DND-41 (cell line): ENCODE measurements around the gene PAX4.
A peak's percentile ranks its signal among the peaks of the same experiment; 100 is the strongest.

Experiments used
- ATAC-seq: fragments of 200-7000 bp; cut with Tn5 transposase; 3 replicates; pipeline ENCODE4 v1.9.1; 2021; ENCODE audit warnings: low read depth; ENCODE audit not compliant: insufficient read depth
- DNase-seq: peaks from one replicate; pipeline ENCODE4 v3.0.0-alpha.2; 2020
- H2AFZ ChIP-seq: 2 replicates; pipeline ENCODE4 v1.6.0; 2012; ENCODE audit warnings: low read depth, low read length
- H3K27ac ChIP-seq: 2 replicates; pipeline ENCODE4 v1.5.1; 2012; ENCODE audit warnings: low read length, inconsistent platforms
- H3K27me3 ChIP-seq: fragments of 200-600 bp; sonication (generic); 2 replicates; pipeline ENCODE4 v1.6.0; 2012; ENCODE audit warnings: low read length, mild to moderate bottlenecking, inconsistent platforms; ENCODE audit not compliant: insufficient read depth, poor library complexity
- H3K36me3 ChIP-seq: 2 replicates; pipeline ENCODE4 v1.5.1; 2012; ENCODE audit warnings: low read length, inconsistent platforms; ENCODE audit not compliant: insufficient read depth
- H3K4me1 ChIP-seq: 2 replicates; pipeline ENCODE4 v1.5.1; 2012; ENCODE audit warnings: mild to moderate bottlenecking, low read length; ENCODE audit not compliant: insufficient read depth
- H3K4me2 ChIP-seq: 2 replicates; pipeline ENCODE4 v1.6.0; 2012; ENCODE audit warnings: mild to moderate bottlenecking, moderate library complexity, low read length, inconsistent platforms; ENCODE audit not compliant: insufficient read depth
- H3K4me3 ChIP-seq, 2 experiments: fragments of 200-600 bp in 1 of 2; shearing (Covaris generic) in 1 of 2; 2 replicates each; pipeline ENCODE4 v1.5.1; 2012 to 2016; ENCODE audit warnings: inconsistent platforms in 2 of 2, low read length in 2 of 2, mild to moderate bottlenecking in 2 of 2, low read depth in 1 of 2, moderate library complexity in 1 of 2
- H3K79me2 ChIP-seq: 2 replicates; pipeline ENCODE4 v1.6.0; 2012; ENCODE audit warnings: low read length, inconsistent platforms; ENCODE audit not compliant: insufficient read depth
- H3K9ac ChIP-seq: 2 replicates; pipeline ENCODE4 v1.6.0; 2012; ENCODE audit warnings: low read depth, mild to moderate bottlenecking, inconsistent platforms, low read length, moderate library complexity
- H3K9me3 ChIP-seq: 2 replicates; pipeline ENCODE4 v1.5.1; 2012; ENCODE audit warnings: low read length, moderate library complexity, mild to moderate bottlenecking, inconsistent platforms; ENCODE audit not compliant: insufficient read depth, severe bottlenecking
- H4K20me1 ChIP-seq: 2 replicates; pipeline ENCODE4 v1.6.0; 2012; ENCODE audit warnings: low read length; ENCODE audit not compliant: insufficient read depth
- EZH2 ChIP-seq: IDR thresholded peaks from 3 replicates; pipeline ENCODE4 v1.6.1; 2012; ENCODE audit warnings: borderline replicate concordance, low read depth, mild to moderate bottlenecking, moderate library complexity, low read length, inconsistent platforms; ENCODE audit not compliant: severe bottlenecking
- TF ChIP-seq, protein P1 (sequence below): IDR thresholded peaks from 2 replicates; pipeline ENCODE4 v1.5.1; 2012; ENCODE audit warnings: borderline replicate concordance, low read length, moderate library complexity, mild to moderate bottlenecking; ENCODE audit not compliant: poor library complexity, severe bottlenecking; ENCODE audit errors: extremely low read depth

Gene PAX4

GRCh38 chr7:127655720-127656119 is 37.8 kb upstream of the PAX4 start:
- Histone ChIP-seq H4K20me1 (peaks cover 33% of the 10 kb centered on the region; the same call in 1 of the 2 replicates), H3K4me2 (no peak overlapping the region), H3K79me2 (peaks cover 88% of the 10 kb centered on the region), H3K4me1 (peaks cover 40% of the 10 kb centered on the region), H3K27me3 (no peaks in the 10 kb centered on the region), H3K4me3 (no peak overlapping the region), H3K36me3 (peaks cover 36% of the 10 kb centered on the region), H3K27ac (no peak overlapping the region), H3K9ac (no peak overlapping the region), H2AFZ (no peak overlapping the region), H3K9me3 (no peaks in the 10 kb centered on the region)
- DNase-seq (no peak), ATAC-seq (no peak)
- TF ChIP-seq, protein P1, sequence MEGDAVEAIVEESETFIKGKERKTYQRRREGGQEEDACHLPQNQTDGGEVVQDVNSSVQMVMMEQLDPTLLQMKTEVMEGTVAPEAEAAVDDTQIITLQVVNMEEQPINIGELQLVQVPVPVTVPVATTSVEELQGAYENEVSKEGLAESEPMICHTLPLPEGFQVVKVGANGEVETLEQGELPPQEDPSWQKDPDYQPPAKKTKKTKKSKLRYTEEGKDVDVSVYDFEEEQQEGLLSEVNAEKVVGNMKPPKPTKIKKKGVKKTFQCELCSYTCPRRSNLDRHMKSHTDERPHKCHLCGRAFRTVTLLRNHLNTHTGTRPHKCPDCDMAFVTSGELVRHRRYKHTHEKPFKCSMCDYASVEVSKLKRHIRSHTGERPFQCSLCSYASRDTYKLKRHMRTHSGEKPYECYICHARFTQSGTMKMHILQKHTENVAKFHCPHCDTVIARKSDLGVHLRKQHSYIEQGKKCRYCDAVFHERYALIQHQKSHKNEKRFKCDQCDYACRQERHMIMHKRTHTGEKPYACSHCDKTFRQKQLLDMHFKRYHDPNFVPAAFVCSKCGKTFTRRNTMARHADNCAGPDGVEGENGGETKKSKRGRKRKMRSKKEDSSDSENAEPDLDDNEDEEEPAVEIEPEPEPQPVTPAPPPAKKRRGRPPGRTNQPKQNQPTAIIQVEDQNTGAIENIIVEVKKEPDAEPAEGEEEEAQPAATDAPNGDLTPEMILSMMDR = no peak
- TF ChIP-seq EZH2 = no peak

DNA sequence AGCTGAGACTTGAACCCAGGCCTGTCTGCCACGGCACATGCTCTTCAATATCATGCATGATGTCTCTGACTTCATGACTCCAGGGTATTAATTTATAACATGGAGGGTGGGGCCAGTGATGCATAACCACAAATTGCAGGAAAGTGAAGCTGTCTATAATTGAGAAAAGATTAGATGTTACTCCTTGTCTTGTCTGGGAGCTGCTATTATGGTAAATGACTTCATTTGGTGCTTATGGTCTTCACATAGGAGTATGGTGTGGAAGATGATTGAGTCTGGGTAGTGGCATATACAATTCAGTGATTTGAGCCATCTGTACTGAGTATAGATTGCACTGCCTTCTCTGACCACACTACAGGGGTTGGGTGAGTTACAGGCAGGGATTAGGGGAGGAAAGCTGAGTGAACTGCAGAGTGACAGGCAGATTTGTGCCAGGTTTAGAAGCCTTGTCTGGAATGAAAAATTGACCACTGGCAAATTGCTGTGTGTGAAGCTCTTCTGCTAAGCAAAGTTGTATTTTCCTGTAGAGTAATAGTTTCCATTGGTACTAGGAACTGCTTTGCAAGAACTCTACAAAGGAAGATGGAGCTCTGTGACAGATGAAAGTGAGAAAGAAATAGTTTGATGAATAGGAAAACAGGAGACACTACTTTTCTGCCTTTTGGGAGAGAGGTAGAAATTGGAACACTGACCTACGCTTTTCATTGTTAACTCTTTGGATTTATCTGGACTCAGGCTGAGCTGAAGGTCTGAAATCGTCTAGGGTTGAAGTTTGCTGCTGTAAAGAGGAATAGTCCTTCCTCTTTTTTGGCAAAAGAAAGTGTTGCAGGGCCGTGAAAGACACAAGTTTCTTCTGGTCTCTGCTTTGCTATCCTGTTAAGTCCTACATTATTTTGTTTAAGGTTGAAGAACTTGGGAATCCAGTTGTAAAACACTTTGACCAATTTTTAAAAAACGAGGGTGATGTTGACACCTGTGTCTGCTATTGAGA is 36.8 kb upstream of the PAX4 start:
- peak overlapping the region; percentile 69 for H3K4me2 ChIP-seq

DNA sequence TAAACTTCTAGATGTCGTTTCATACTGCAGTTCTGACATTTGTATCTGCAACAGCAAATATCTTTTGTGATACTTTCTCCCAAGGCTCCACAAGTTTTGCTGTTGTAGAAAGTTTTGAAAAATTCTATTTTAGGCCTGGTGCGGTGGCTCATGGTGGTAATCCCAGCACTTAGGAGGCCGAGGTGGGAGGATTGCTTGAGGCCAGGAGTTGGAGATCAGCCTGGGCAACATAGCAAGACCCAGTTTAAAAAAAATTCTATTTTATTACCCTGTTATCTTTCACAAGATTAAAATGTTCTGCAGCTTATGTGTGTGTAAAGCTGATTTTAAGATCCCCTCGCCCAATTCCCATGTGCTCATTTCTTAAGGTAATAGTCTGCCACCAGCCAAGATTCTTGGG is 35.5 kb upstream of the PAX4 start:
- no peaks in the 10 kb centered on the region for H3K9me3 ChIP-seq
- H3K4me1 ChIP-seq = peaks cover 40% of the 10 kb centered on the region
- H3K4me2 ChIP-seq = peak overlapping the region; percentile 69
- no peak overlapping the region for H3K27ac ChIP-seq
- H3K36me3 ChIP-seq = peaks cover 24% of the 10 kb centered on the region
- ATAC-seq = no peak
- no peaks in the 10 kb centered on the region for H3K27me3 ChIP-seq
- H3K9ac ChIP-seq = peak overlapping the region; percentile 74
- no peak for DNase-seq
- peaks cover 28% of the 10 kb centered on the region; the same call in 1 of the 2 replicates for H4K20me1 ChIP-seq
- H2AFZ ChIP-seq = no peak overlapping the region
- no peak for TF ChIP-seq EZH2
- TF ChIP-seq, protein P1 = no peak
- peak overlapping the region; percentile 76 to 78 for H3K4me3 ChIP-seq
- peaks cover 64% of the 10 kb centered on the region for H3K79me2 ChIP-seq

More for the DNA sequence above, 36.8 kb upstream of the PAX4 start:
- H2AFZ ChIP-seq = no peak overlapping the region
- H3K4me3 ChIP-seq = peak overlapping the region in 1 of 2 experiments; percentile 78; a peak in 2 of 4 replicates
- H3K27me3 ChIP-seq = no peaks in the 10 kb centered on the region
- ATAC-seq (no peak), DNase-seq (no peak)
- H3K27ac ChIP-seq = no peak overlapping the region
- peaks cover 32% of the 10 kb centered on the region; the same call in 1 of the 2 replicates for H4K20me1 ChIP-seq
- H3K4me1 ChIP-seq = peaks cover 40% of the 10 kb centered on the region
- peaks cover 30% of the 10 kb centered on the region for H3K36me3 ChIP-seq
- H3K79me2 ChIP-seq = peaks cover 77% of the 10 kb centered on the region
- H3K9ac ChIP-seq = peak overlapping the region; percentile 23; the same call in 1 of the 2 replicates
- TF ChIP-seq, protein P1 = no peak
- no peak for TF ChIP-seq EZH2
- H3K9me3 ChIP-seq = no peaks in the 10 kb centered on the region
